Measurements from ENCODE around the gene ZNF846.
"Not testable (repeated sequence)": the region's sequence is repeated elsewhere in the genome, so short reads cannot be mapped to it uniquely, and the experiment has no call there.

The ZNF846 gene

DNA sequence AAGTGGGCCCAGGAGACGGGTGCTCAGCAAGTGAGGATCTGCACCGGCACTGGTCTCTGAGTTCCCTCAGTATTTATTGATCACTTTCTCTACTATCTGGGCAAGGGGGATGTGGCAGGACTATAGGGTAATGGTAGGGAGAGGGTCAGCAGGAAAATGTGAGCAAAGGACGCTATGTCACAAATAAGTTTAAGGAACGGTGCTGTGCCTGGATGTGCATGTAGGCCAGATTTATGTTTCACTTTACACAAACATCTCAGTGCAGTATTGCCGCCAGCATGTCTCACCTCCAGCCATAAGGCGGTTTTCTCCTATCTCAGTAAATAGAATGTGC lies 15.6 kb upstream of the ZNF846 start:
- not testable (repeated sequence) for DNase-seq (ENCODE audit: low spot score)

DNA sequence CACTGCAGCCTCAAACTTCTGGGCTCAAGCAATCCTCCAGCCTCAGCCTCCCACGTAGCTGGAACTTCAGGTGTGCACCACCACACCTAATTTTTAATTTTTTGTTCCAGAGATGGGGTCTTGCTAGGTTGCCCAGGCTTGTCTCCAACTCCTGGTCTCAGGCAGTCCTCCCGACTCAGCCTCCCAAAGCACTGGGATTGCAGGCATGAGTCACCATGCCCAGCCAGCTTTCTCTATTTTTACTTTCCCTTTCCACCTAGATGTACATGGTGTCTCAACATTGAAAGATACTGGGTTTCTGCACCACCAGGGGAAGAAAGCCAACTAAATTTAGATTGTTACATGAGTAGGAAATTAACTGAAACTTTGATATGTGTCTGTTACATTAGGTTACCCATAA lies 13.8 kb upstream of the ZNF846 start:
- DNase-seq (ENCODE audit: low spot score) = no peak

GRCh38 chr19:9757544-9758501 lies 10.7 kb downstream of the ZNF846 start:
- DNase-seq (ENCODE audit: low spot score) = no peak

DNA sequence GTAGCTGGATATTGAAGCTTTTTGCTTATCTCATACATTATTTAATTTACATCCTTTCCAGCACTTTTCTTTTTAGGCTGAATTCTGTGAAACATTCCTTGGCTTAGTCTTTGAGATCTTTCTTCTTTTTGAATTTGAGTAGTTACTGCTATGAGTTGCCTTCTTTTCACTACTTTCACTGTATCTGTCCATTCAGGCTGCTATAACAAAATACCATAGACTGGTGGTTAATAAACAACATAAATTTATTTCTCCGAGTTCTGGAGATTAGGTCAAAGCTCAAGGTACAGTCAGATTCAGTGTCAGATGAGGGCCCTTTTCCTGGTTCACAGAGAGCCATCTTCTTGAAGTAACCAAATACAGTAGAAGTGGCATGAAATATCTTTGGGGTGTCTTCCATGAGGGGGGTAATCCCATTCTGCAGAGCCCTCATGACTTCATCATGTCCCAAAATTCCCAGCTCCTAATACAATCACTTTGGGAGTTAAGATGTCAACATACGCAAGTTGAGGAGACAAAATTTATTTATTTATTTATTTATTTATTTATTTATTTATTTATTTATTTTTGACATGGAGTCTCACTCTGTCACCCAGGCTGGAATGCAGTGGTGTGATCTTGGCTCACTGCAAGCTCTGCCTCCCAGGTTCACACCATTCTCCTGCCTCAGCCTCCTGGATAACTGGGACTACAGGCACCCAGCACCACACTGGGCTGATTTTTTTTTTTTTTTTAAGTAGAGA lies 15.7 kb downstream of the ZNF846 start:
- DNase-seq (ENCODE audit: low spot score) = no peak

DNA sequence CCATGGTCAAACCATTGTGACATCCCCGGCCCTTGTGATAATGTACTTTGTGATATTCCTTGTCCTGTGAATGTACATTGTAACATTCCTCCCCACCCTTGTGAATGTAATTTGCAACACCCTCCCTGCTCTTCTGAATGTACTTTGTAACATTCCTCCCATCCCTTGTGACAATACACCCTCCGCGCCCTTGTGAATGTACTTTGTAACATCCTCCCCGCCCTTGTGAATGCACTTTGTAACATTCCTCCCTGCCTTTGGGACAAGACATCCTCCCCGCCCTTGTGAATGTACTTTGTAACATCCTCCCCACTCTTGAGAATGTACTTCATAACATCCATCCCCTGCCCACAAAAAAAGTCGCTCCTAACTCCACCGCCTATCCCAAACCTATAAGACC lies 17.1 kb downstream of the ZNF846 start:
- DNase-seq (ENCODE audit: low spot score) = no peak

DNA sequence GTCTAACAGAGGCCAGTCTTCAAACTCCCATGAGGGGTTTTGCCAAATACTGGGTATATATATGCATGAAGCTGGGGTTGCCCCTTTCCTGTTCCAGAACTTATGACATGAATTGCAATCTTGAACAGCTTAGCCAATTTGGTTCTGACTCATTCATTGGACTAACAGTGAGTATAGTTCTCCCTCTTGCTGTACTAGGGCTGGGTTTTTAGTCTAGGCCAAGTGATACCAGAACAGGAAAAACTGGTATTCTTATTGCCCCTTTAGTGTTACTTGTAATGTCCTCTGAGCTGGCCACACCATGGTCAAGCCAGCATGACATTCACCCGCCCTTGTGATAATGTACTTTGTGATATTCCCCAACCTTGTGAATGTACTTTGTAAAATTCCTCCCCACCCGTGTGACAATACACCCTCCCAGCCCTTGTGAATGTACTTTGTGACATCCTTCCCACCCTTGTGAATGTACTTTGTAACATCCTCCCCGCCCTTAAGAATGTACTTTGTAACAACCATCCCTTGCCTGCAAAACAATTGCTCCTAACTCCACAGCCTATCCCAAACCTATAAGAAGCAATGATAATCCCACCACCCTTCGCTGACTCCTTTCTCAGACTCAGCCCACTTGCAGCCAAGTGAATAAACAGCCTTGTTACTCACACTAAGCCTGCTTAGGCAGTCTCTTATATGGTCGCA lies 26.9 kb downstream of the ZNF846 start:
- no peak for DNase-seq (ENCODE audit: low spot score)

DNA sequence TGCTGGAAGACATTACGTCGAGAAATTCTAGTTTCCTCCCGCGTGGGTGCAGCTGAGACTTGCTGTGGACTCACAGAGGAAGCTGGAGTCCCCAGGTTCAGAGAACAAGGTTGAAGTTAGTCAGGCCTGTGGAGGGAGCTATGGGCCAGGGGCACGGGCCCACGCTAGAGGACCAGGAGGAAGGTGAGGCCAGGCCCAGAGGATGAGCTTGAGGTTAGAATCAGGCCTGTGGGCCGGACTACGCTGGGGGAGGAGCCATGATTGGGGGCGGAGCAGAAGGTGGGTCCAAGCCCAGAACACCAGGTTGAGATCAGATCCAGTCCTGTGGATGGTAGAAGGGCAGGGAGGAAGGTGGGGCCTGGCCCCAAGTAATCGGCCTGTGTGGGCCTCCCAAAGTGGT lies 32.6 kb downstream of the ZNF846 start:
- DNase-seq (ENCODE audit: low spot score) = no peak

- DNase-seq (ENCODE audit: low spot score) = not testable (repeated sequence)
Observed at GRCh38 chr19:9730056-9730455, 38.5 kb downstream of the ZNF846 start.

DNA sequence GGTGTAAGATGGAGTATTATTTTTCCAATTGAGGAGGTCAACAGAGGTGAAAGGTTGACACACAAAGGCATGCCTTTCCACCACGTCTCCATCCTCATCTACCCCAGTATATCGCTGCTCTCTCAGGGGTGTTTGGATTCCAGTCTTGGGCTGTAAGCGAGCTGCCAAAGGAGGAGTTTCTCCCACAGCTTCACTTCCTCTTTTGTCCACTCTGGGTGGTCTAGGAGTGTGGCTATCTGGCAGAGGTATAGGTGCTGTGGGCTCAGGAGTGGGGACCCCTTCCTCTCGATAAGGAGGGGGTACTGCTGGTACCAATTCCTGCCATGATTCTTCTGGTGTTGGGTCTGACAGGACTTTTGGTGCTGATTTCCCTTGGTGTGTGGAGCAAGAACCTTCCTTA lies 39.4 kb downstream of the ZNF846 start:
- no peak for DNase-seq (ENCODE audit: low spot score)

DNA sequence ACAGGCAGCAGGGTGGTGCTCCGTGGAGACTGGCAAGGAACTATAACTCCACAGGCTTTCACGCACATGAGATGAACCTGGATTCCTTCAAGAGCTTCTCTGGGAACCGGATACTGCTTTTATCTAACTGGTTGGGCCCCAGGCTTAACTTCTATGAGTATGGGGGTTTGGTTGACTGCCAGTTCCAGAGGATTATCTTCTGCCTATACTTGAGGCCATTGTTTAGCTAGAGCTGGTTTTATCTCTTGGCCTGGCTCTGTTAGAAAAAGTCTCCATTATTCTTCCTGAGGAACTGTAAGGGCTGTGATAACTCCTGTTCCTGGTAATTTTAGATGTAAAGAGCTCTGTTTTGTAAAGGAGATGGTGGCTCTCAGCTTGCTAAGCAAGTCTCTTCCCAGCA lies 40.9 kb downstream of the ZNF846 start:
- no peak for DNase-seq (ENCODE audit: low spot score)

- DNase-seq (ENCODE audit: low spot score) = not testable (repeated sequence)
Observed at GRCh38 chr19:9725508-9726201, 42.9 kb downstream of the ZNF846 start.

DNA sequence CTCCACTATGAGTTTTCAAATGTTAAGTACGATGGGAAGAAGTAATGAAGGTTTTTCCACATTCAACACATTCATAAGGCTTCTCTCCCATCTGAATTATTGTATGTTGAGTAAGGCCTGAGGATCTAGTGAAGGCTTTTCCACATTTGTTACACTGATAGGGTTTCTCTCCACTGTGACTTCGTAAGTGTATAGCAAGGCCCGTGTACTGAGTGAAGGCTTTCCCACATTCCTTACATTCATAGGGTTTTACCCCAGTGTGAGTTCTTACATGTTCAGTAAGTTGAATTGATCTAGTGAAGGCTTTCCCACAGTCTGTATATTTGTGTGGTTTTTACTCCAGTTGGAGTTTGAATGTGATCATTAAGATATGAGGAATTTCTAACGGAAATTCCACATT lies 44.4 kb downstream of the ZNF846 start:
- no peak for DNase-seq (ENCODE audit: low spot score)

GRCh38 chr19:9721861-9722260 lies 46.7 kb downstream of the ZNF846 start:
- no peak for DNase-seq (ENCODE audit: low spot score)

GRCh38 chr19:9720541-9720940 lies 48.0 kb downstream of the ZNF846 start:
- no peak for DNase-seq (ENCODE audit: low spot score)

DNA sequence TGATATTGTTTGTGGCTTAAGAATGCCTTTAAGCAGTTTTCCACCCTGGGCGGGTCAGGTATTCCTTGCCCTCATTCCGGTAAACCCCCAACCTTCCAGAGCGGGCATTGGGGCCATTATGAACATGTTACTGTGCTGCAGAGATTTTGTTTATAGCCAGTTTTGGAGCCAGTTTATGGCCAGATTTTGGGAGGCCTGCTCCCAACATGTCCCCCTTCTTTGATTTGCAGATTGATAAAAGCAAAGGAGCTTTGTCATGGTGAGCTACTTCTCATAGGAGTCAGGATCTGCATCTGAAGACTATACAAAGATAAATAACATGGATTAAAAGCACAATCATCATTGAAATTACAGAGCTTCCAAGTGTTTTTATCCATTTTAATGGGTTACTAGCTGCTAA lies 56.7 kb downstream of the ZNF846 start:
- no peak for DNase-seq (ENCODE audit: low spot score)

DNA sequence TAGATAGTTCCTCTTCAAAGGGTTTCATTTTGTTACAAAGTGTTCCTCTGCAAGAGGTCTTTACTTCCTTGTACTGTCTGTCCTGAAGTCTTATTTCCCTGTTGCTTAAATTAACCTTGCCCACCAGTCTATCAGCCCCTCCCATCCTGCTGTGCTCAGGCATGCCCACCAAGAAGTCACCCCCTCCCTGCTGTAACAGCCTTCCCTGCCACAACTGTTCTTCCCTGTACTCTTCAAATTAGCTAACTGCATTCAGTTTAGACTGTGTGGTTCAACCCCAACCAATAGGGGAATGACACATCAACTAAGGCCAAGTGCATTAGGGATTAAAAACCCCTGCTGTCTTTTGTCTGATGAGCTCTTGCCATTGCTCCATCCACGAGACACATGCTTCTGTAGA lies 59.2 kb downstream of the ZNF846 start:
- DNase-seq (ENCODE audit: low spot score) = no peak

GRCh38 chr19:9705836-9706235 lies 62.7 kb downstream of the ZNF846 start:
- DNase-seq (ENCODE audit: low spot score) = no peak

- no peak for DNase-seq (ENCODE audit: low spot score)
Observed at GRCh38 chr19:9702186-9702585, 66.4 kb downstream of the ZNF846 start.

All from COLO829 (cell line).